Endothelial cell of umbilical vein (primary cell): ENCODE data around the gene C3orf20. TPM values are rescaled to one million over a fixed set of nuclear protein-coding genes. Genes with fewer than 3 reads are reported as not detected.

Source experiments
- BruUV-seq: library from RNA; stranded (reverse); fragments of 400-500 nt; replicated peaks from 2 replicates; lab custom pipeline; 2021; lab: Mats Ljungman, UMichigan
- CTCF ChIA-PET: fragments of 300-600, 350-600 bp; sonication (Branson Sonifier 250); formaldehyde crosslinking; loops from one replicate; lab custom pipeline; 2021; ENCODE audit warnings: antibody characterized with exemption, inconsistent platforms; lab: Charles Lee
- POLR2A ChIA-PET: fragments of 300-600, 350-600 bp; sonication (Branson Sonifier 250); formaldehyde crosslinking; loops from one replicate; lab custom pipeline; 2021; ENCODE audit warnings: antibody characterized with exemption, inconsistent platforms; lab: Charles Lee
- DNase-seq: peaks from one replicate; pipeline ENCODE4 v3.0.0-alpha.2; 2011; ENCODE audit warnings: low read depth, low spot score
- FAIRE-seq: peaks from 2 replicates; lab custom pipeline; 2011; peaks lifted over from hg19 to GRCh38; lab: Jason Lieb, UNC
- H2AFZ ChIP-seq: 2 replicates; pipeline ENCODE4 v1.6.0; 2012; ENCODE audit warnings: low read depth, low read length, control low read depth, inconsistent platforms
- H3K27ac ChIP-seq: 2 replicates; pipeline ENCODE4 v1.5.1; 2011; ENCODE audit warnings: low read depth, mild to moderate bottlenecking, control low read depth, low read length, moderate library complexity; ENCODE audit not compliant: insufficient read depth
- H3K27me3 ChIP-seq, 2 experiments: 2 replicates each; pipeline versions ENCODE4 v1.6.0 to v1.6.1; 2011; ENCODE audit warnings: low read length in 2 of 2, mixed read lengths in 1 of 2; ENCODE audit not compliant: control insufficient read depth in 2 of 2, insufficient read depth in 2 of 2
- H3K36me3 ChIP-seq, 2 experiments: 2 replicates in 1 of 2; 3 replicates in 1 of 2; pipeline ENCODE4 v1.5.1; 2011; ENCODE audit warnings: low read length in 2 of 2, mild to moderate bottlenecking in 1 of 2, moderate library complexity in 1 of 2; ENCODE audit not compliant: control insufficient read depth in 2 of 2, insufficient read depth in 2 of 2; ENCODE audit errors: extremely low read depth in 1 of 2
- H3K4me1 ChIP-seq: 3 replicates; pipeline ENCODE4 v1.5.1; 2011; ENCODE audit warnings: mild to moderate bottlenecking, low read length; ENCODE audit not compliant: control insufficient read depth, insufficient read depth; ENCODE audit errors: extremely low read depth
- H3K4me2 ChIP-seq: 2 replicates; pipeline ENCODE4 v1.6.1; 2011; ENCODE audit warnings: low read length, control low read depth, mixed read lengths; ENCODE audit not compliant: insufficient read depth
- H3K4me3 ChIP-seq, 3 experiments: fragments of 200-600 bp in 1 of 3; sonication (generic), shearing (Covaris generic) in 1 of 3; replicated peaks in 1 of 3; 2 replicates each; pipeline ENCODE4 v1.5.1; 2011 to 2016; ENCODE audit warnings: control low read depth in 3 of 3, low read length in 3 of 3, mild to moderate bottlenecking in 2 of 3, inconsistent platforms in 1 of 3, low read depth in 1 of 3, moderate library complexity in 1 of 3; ENCODE audit not compliant: insufficient read depth in 1 of 3
- H3K79me2 ChIP-seq: 2 replicates; pipeline ENCODE4 v1.6.0; 2012; ENCODE audit warnings: low read length, inconsistent platforms; ENCODE audit not compliant: control insufficient read depth, insufficient read depth
- H3K9ac ChIP-seq: replicated peaks from 2 replicates; pipeline ENCODE3; 2011; ENCODE audit warnings: low read length, control low read depth; ENCODE audit not compliant: insufficient read depth; ENCODE audit errors: extremely low read depth
- H3K9me1 ChIP-seq: replicated peaks from 3 replicates; pipeline ENCODE4 v1.6.0; 2011; ENCODE audit warnings: mild to moderate bottlenecking, low read length; ENCODE audit not compliant: control insufficient read depth, insufficient read depth; ENCODE audit errors: extremely low read depth
- H3K9me3 ChIP-seq: replicated peaks from 2 replicates; pipeline ENCODE4 v1.5.1; 2012; ENCODE audit warnings: low read length, inconsistent platforms; ENCODE audit not compliant: control insufficient read depth, insufficient read depth
- H4K20me1 ChIP-seq: replicated peaks from 2 replicates; pipeline ENCODE3; 2011; ENCODE audit warnings: mild to moderate bottlenecking, low read length; ENCODE audit not compliant: control insufficient read depth, insufficient read depth; ENCODE audit errors: extremely low read depth
- EZH2 ChIP-seq: IDR thresholded peaks from 2 replicates; pipeline ENCODE4 v1.6.1; 2012; ENCODE audit warnings: borderline replicate concordance, low read depth, mild to moderate bottlenecking, moderate library complexity, low read length, inconsistent platforms; ENCODE audit not compliant: severe bottlenecking
- FOS ChIP-seq: IDR thresholded peaks from 2 replicates; pipeline ENCODE4 v1.6.1; 2011; ENCODE audit warnings: mild to moderate bottlenecking, low read length, moderate library complexity, borderline replicate concordance; ENCODE audit not compliant: insufficient read depth
- GATA2 ChIP-seq: IDR thresholded peaks from 2 replicates; pipeline ENCODE4 v1.7.0; 2011; ENCODE audit warnings: low read depth, mild to moderate bottlenecking, moderate library complexity, mixed read lengths, low read length; ENCODE audit not compliant: insufficient read length, insufficient read depth
- JUN ChIP-seq: IDR thresholded peaks from 2 replicates; pipeline ENCODE4 v1.6.1; 2011; ENCODE audit warnings: borderline replicate concordance, low read depth; ENCODE audit not compliant: insufficient read length, insufficient read depth
- MYC ChIP-seq: IDR thresholded peaks from one replicate; pipeline ENCODE4 v1.6.1; 2011; ENCODE audit warnings: mild to moderate bottlenecking, low read depth, low read length
- POLR2A ChIP-seq: IDR thresholded peaks from 2 replicates; pipeline ENCODE4 v1.6.1; 2012; ENCODE audit warnings: low read depth, mild to moderate bottlenecking, control low read depth, low read length
- POLR2AphosphoS5 ChIP-seq: IDR thresholded peaks from 2 replicates; pipeline ENCODE4 v1.6.1; 2012; ENCODE audit warnings: low read depth, mild to moderate bottlenecking, control low read depth, low read length, moderate library complexity; ENCODE audit not compliant: insufficient read depth
- dilution Hi-C: fragments of 300-500 bp; cut with MboI; formaldehyde crosslinking; loops from one replicate; pipeline ENCODE4 v1.15.0; 2019; ENCODE audit warnings: low sequenced_read_pairs; ENCODE audit not compliant: extremely low pct_ligation_motif_present
- intact Hi-C: fragments of 100-400 bp; cut with micrococcal nuclease; formaldehyde crosslinking; loops from one replicate; pipeline ENCODE4 v1.10.0; 2022
- polyA plus RNA-seq, 4 experiments: library from polyadenylated mRNA; depleted of rRNA in 3 of 4; stranded (reverse) in 3 of 4; unstranded in 1 of 4; fragments of >200 nt; gene quantifications; 2 replicates each; pipeline versions ENCODE4 v1.2.1 to v1.2.3, GENCODE V29; 2011 to 2012; ENCODE audit warnings: missing spikeins in 1 of 4
- total RNA-seq: library from RNA; stranded (reverse); gene quantifications from 2 replicates; pipeline ENCODE4 v1.2.3, GENCODE V29; 2021
- TF ChIP-seq, protein P1 (sequence below): IDR thresholded peaks from 2 replicates; pipeline ENCODE4 v1.6.1; 2011; ENCODE audit not compliant: insufficient read depth, insufficient read length
- TF ChIP-seq, protein P2 (sequence below), 2 donors: IDR thresholded peaks; 1 replicate in 1 of 2; 2 replicates in 1 of 2; pipeline ENCODE4 v1.5.1; 2011; ENCODE audit warnings: low read length in 2 of 2, mild to moderate bottlenecking in 2 of 2, moderate library complexity in 2 of 2, control low read depth in 1 of 2, inconsistent platforms in 1 of 2, low read depth in 1 of 2; ENCODE audit not compliant: insufficient read depth in 1 of 2; ENCODE audit errors: extremely low read depth in 1 of 2

C3orf20 gene
- total and polyA plus RNA-seq, 2 donors (not counting 3 experiments of a cell fraction or from before 2014, with no cell fraction given) = not detected

DNA sequence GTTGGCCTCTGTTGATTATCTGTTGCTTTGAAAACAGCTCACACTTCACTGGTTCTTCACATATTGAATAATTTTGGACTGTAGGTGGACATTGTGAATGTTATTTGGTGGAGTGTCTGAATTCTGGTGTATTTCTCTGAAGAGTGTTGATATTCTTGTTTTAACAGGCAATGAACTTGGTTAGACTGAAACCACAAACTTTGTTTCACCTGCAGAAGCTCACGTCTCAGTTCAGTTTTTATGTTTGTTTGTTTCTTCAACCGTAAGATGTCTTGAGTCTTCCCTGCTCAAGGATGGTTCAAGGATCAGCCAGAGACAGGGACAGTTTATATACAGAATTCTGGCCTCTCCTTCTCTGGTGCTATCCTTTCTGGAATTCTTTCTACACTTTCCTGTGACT is 43.6 kb downstream of the C3orf20 start:
- Histone ChIP-seq H3K27me3 (peaks cover 4 to 12% of the 10 kb centered on the region in 2 experiments), H3K9me3 (no peaks in the 10 kb centered on the region), H3K9me1 (no peaks in the 10 kb centered on the region), H3K9ac (no peak overlapping the region), H3K27ac (no peak overlapping the region), H3K4me1 (no peaks in the 10 kb centered on the region), H4K20me1 (no peaks in the 10 kb centered on the region), H3K4me3 (no peak overlapping the region), H3K36me3 (no peaks in the 10 kb centered on the region), H3K4me2 (no peak overlapping the region), H2AFZ (no peak overlapping the region), H3K79me2 (no peaks in the 10 kb centered on the region)
- ChIA-PET CTCF (interaction anchor here (0.9 to 1.5 kb wide), 3 partner anchors 35 to 62 kb away, joined by 3 read pairs; no protein-coding TSS in a partner anchor), POLR2A (no interaction called here)
- DNase-seq (no peak), FAIRE-seq (no peak)
- intact Hi-C loops = no loop called here
- dilution Hi-C loops = no loop called here
- TF ChIP-seq FOS (no peak), POLR2A (no peak), JUN (no peak)
- TF ChIP-seq, protein P1, sequence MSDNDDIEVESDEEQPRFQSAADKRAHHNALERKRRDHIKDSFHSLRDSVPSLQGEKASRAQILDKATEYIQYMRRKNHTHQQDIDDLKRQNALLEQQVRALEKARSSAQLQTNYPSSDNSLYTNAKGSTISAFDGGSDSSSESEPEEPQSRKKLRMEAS = no peak
- no TSS peak for BruUV-seq

DNA sequence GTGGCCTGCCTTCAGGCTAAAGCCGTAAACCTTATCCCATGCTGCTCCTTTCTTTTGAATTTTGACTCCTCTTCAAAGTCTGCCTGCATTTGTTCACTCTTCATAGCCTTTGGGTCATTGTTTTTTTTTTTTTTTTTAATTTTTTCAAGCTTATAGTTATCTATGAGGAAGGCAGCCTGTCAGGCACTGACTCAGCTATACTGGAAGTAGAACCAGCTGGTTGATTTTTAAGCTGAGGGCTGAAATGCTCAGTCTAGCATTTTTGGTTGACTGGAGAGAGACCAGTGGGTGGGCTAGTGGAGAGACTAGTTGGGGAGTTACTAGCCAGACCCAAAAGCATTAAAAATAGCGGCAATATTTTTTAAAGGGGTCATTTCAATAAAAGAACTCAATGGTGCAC is 44.1 kb downstream of the C3orf20 start:
- peaks cover 2 to 12% of the 10 kb centered on the region in 2 experiments for H3K27me3 ChIP-seq
- no peak overlapping the region for H3K9ac ChIP-seq
- H3K79me2 ChIP-seq = no peaks in the 10 kb centered on the region
- FAIRE-seq = no peak
- H3K4me1 ChIP-seq = no peaks in the 10 kb centered on the region
- H3K27ac ChIP-seq = no peak overlapping the region
- POLR2A ChIA-PET = interaction anchor here (0.7 kb wide), 1 partner anchor 65 kb away, joined by 4 read pairs; no protein-coding TSS in a partner anchor
- H4K20me1 ChIP-seq = no peaks in the 10 kb centered on the region
- H3K9me1 ChIP-seq = no peaks in the 10 kb centered on the region
- CTCF ChIA-PET = interaction anchor here (1.5 kb wide), 1 partner anchor 59 kb away, joined by 3 read pairs; no protein-coding TSS in a partner anchor
- BruUV-seq = no TSS peak
- TF ChIP-seq, protein P2, sequence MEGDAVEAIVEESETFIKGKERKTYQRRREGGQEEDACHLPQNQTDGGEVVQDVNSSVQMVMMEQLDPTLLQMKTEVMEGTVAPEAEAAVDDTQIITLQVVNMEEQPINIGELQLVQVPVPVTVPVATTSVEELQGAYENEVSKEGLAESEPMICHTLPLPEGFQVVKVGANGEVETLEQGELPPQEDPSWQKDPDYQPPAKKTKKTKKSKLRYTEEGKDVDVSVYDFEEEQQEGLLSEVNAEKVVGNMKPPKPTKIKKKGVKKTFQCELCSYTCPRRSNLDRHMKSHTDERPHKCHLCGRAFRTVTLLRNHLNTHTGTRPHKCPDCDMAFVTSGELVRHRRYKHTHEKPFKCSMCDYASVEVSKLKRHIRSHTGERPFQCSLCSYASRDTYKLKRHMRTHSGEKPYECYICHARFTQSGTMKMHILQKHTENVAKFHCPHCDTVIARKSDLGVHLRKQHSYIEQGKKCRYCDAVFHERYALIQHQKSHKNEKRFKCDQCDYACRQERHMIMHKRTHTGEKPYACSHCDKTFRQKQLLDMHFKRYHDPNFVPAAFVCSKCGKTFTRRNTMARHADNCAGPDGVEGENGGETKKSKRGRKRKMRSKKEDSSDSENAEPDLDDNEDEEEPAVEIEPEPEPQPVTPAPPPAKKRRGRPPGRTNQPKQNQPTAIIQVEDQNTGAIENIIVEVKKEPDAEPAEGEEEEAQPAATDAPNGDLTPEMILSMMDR (IDR thresholded peaks at IDR 0.05; ENCODE audit: extremely low read depth in 1 of 2, insufficient read depth in 1 of 2, low read depth in 1 of 2, low read length in 2 of 2) = no peak
- TF ChIP-seq FOS (no peak), MYC (no peak), GATA2 (no peak), POLR2A (no peak), EZH2 (no peak), JUN (no peak), POLR2AphosphoS5 (no peak)
- TF ChIP-seq, protein P1 = no peak
- no peaks in the 10 kb centered on the region for H3K9me3 ChIP-seq
- dilution Hi-C loops (no loop called here), intact Hi-C loops (no loop called here)
- no peaks in the 10 kb centered on the region for H3K36me3 ChIP-seq
- no peak overlapping the region for H3K4me3 ChIP-seq
- no peak overlapping the region for H3K4me2 ChIP-seq
- H2AFZ ChIP-seq = no peak overlapping the region
- no peak for DNase-seq
